ENCODE data around the gene NKD2.
"Not testable (repeated sequence)": the region's sequence is repeated elsewhere in the genome, so short reads cannot be mapped to it uniquely, and the experiment has no call there.

Gene NKD2

DNA sequence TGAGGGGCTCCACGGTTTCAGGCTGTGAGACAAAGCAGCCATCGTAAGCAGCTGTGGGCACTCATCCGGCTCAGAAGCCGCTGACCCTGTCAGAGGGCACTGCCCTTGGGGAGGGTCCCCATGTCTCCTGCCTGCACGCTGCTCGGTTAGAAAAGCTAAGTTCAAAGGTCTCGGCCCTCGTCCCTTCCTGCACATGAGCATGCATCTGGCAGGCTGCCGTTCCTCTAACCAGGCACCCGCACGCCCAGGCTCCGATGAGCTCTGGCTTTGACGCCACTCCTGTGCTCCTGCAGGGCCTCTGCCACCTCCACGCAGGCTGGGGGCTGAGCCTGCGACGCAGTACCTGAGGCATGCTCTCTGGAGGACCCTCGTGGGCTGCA, 51.3 kb downstream of the NKD2 start:
- no peak for DNase-seq

DNA sequence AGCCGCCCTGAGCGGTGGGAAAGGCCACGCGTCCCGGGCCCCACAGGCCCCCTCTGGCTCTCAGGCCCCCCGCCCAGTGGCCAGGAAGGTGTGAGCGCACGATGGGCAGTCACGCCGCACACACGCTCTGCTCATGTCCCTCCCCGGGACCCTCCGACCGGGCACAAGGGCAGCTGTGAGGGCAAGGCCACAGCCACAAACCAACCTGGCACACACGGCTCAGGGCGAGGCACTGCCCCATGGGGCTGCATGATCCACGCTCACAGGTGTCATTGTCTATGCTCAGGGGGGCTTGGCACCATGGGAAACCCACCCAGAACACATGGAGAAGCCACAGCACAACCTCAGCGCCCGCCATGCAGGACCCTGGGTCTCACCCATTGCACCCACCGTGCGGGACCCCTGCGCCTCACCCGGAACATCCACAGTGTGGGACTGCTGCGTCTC, 52.0 kb downstream of the NKD2 start:
- DNase-seq, result no peak

GRCh38 chr5:1061292-1061691, 52.7 kb downstream of the NKD2 start:
- not testable (repeated sequence) for DNase-seq

DNA sequence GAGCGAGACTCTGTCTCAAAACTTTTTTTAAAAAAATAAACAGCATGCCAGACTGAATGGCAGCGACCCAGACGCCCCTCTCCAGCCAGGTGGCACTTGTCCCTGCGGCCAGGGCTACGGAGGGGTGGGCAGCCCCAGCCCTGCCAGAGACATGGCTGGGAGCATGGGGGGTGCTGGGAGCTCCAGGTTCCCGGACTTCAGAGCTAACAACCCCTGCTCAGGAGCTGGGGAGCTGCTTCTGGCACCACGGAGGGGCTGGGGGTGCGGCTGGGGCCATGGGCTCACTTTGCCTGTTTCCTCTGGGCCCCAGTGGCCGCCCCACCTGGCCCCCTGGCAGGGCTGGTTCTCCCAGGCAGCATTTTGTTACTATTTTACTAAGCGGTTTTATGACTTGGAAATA, 53.3 kb downstream of the NKD2 start:
- DNase-seq, result no peak

- DNase-seq, result no peak
Measured at GRCh38 chr5:1062761-1063568, 54.4 kb downstream of the NKD2 start.

DNA sequence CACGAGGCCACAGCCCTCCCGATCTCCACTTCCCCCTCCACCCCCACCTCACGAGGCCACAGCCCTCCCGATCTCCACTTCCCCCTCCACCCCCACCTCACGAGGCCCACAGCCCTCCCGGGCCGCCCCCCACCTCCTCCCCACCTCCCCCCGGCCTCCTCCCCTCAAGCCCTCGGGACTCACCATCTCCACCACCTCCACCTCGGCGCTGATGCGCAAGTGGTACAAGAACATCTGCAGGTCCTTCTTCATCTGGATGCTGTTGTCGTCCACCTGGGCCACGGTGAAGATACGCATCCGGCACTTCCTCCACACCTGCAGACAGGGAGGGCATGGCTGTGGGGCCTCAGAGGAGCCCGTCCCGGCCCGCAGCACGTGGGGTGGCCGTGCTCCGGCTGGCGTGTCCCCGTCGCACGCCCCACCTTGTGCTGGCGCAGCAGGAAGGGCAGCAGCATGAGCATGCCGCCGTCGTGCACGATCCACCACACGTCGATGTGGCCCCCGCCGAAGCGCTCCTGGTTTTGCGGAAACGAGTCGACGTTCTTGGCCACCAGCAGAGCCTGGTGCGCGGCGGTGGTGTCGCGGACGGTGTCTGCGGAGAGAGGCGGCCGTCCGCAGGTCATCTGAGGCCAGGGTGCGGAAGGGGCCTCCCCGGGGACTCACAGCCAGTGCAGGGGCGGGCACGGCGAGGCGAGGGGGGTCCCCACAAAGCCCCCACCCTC, 55.2 kb downstream of the NKD2 start:
- no peak for DNase-seq

- no peak for DNase-seq
Measured at GRCh38 chr5:1064383-1065142, 56.0 kb downstream of the NKD2 start.

- DNase-seq, result no peak
Measured at GRCh38 chr5:1065143-1065750, 56.6 kb downstream of the NKD2 start.

GRCh38 chr5:1065891-1066650, 57.5 kb downstream of the NKD2 start:
- DNase-seq, result no peak

GRCh38 chr5:1066676-1067075, 58.1 kb downstream of the NKD2 start:
- DNase-seq, result no peak

- no peak for DNase-seq
Measured at GRCh38 chr5:1067141-1068121, 58.8 kb downstream of the NKD2 start.

- no peak for DNase-seq
Measured at GRCh38 chr5:1068204-1068894, 59.7 kb downstream of the NKD2 start.

GRCh38 chr5:1068895-1069719, 60.5 kb downstream of the NKD2 start:
- DNase-seq, result no peak

- no peak for DNase-seq
Measured at GRCh38 chr5:1069720-1070088, 61.1 kb downstream of the NKD2 start.

DNA sequence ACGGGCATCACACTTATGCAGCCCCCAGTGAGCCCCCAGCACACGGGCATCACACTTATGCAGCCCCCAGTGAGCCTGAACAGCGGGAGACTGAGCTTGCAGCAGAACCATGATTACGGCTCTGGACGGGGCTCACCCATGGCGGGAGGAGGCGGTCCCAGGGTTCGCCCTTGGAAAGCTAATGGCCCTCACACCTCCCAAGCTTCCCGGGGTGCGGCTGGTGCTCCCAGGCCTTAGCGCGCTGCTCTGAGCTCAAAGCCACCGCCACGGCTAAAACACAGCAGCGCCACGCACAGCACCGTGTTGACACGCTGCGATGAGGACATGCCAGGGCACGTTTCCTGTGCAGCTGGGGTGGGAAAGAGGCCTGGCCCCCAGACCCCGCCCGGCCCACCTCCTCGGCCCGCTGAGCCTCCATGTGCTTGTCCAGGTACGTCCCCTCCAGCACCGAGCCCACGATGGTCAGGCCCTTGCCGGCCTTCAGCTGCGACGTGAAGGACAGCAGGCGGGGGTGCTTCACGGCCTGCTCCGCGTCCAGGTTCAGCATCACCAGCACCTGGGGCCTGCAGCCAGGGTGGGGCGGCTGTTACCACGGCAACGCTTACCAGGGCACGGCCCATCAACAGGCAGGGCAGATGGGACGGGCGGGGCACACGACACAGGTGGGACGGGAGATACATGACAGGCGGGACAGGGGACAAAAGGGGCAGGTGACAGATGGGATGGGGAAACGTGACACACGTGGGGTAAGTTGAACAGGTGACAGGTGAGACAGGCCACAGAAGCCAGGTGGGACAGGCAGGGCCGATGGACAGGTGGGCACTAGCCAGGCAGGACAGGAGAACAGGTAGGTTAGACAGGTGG, 64.9 kb downstream of the NKD2 start:
- no peak for DNase-seq

GRCh38 chr5:1074226-1074625, 65.6 kb downstream of the NKD2 start:
- DNase-seq, result no peak

DNA sequence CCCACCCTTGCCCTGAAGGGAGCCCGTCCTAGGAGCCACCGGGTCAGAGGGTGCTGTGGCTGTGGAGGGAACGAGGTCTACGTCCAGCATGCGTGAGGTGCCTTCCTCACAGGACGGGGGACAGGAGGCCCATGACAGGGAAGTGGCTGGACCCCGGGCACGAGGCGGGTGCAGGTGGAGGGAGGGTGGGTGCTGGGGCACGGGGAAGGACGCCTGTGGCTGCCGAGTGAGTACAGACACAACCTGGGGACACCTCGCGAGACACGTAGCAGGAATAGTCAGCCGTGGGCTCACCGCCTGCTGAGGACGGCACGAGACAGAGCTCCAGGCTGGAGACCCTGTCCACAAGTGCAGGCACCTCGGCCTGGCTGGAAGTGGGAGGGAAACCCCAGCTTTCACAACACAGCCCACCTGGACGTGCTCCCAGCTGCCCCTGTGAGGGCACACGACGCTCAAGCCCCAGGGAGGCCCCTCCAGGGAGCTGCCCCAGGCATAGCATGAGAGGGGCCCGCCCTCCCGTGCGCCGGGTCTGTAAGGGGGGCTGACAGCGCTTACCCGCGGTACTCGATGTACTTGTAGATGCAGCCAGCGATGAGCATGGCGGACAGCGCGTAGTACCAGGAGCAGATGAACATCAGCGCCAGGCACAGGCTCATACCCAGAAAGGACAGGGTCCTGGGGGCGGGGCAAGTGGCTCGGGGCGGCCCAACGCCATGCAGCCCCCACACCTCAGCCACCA, 66.4 kb downstream of the NKD2 start:
- no peak for DNase-seq

DNA sequence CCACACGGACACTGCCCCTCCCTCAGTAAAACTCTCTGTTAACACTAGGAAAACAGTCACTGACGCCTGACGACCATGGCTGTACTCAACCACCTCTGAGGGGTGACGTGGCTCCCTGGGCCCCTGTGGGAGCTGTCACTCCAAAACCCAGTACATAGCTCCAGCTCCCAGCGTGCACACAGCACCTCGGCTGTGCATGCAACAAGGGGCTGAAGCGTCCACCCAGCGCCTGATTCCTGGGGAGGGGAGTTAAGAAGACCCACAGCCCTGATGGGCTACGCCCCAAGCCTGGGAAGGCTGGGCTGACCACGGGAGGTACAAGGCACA, 66.9 kb downstream of the NKD2 start:
- no peak for DNase-seq
